Panc1 (cell line): Measurements from ENCODE around the gene RAX2.

Experiments used
- POLR2AphosphoS5 ChIP-seq: IDR thresholded peaks from 2 replicates; pipeline ENCODE4 v1.6.1; 2012; ENCODE audit warnings: mild to moderate bottlenecking, low read depth, low read length, moderate library complexity
- SIN3A ChIP-seq: IDR thresholded peaks from 2 replicates; pipeline ENCODE4 v1.6.1; 2012; ENCODE audit warnings: low read depth, mild to moderate bottlenecking, low read length, moderate library complexity, borderline replicate concordance; ENCODE audit not compliant: insufficient read depth
- TCF7L2 ChIP-seq: IDR thresholded peaks from 2 replicates; pipeline ENCODE4 v1.6.1; 2011; ENCODE audit warnings: mild to moderate bottlenecking, low read depth, low read length, inconsistent platforms
- TF ChIP-seq, protein P1 (sequence below): fragments of 450-650 bp; IDR thresholded peaks from 2 replicates; pipeline ENCODE4 v1.5.1; 2017; ENCODE audit warnings: mild to moderate bottlenecking
- TF ChIP-seq, protein P2 (sequence below), 2 experiments: IDR thresholded peaks; 2 replicates each; pipeline ENCODE4 v1.6.1; 2011 to 2012; ENCODE audit warnings: low read depth in 2 of 2, control low read depth in 1 of 2, low read length in 1 of 2, mild to moderate bottlenecking in 1 of 2, moderate library complexity in 1 of 2; ENCODE audit not compliant: insufficient read depth in 1 of 2

DNA sequence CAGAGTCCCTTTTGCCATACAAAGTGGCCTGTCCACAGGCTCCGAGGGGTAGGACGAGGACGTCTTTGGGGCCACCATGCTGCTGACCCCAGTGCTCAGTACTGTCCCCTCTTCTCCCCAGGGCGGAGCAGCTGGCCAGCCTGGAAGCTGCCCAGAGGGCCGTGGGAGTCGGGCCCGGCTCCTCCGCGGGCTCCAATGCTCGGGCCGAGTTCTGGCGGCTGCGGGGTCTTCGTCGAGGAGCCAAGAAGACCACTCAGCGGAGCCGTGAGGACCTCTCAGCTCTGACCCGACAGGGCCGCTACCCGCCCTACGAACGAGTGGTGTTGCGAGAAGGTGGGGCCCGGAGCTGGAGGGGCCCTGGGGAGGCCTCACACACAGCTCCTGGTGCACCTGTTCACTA, 31.6 kb downstream of the RAX2 start:
- TF ChIP-seq TCF7L2 = no peak
- TF ChIP-seq, protein P1, sequence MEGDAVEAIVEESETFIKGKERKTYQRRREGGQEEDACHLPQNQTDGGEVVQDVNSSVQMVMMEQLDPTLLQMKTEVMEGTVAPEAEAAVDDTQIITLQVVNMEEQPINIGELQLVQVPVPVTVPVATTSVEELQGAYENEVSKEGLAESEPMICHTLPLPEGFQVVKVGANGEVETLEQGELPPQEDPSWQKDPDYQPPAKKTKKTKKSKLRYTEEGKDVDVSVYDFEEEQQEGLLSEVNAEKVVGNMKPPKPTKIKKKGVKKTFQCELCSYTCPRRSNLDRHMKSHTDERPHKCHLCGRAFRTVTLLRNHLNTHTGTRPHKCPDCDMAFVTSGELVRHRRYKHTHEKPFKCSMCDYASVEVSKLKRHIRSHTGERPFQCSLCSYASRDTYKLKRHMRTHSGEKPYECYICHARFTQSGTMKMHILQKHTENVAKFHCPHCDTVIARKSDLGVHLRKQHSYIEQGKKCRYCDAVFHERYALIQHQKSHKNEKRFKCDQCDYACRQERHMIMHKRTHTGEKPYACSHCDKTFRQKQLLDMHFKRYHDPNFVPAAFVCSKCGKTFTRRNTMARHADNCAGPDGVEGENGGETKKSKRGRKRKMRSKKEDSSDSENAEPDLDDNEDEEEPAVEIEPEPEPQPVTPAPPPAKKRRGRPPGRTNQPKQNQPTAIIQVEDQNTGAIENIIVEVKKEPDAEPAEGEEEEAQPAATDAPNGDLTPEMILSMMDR = no peak
- TF ChIP-seq POLR2AphosphoS5 = no peak
- no peak for TF ChIP-seq SIN3A
- TF ChIP-seq, protein P2, sequence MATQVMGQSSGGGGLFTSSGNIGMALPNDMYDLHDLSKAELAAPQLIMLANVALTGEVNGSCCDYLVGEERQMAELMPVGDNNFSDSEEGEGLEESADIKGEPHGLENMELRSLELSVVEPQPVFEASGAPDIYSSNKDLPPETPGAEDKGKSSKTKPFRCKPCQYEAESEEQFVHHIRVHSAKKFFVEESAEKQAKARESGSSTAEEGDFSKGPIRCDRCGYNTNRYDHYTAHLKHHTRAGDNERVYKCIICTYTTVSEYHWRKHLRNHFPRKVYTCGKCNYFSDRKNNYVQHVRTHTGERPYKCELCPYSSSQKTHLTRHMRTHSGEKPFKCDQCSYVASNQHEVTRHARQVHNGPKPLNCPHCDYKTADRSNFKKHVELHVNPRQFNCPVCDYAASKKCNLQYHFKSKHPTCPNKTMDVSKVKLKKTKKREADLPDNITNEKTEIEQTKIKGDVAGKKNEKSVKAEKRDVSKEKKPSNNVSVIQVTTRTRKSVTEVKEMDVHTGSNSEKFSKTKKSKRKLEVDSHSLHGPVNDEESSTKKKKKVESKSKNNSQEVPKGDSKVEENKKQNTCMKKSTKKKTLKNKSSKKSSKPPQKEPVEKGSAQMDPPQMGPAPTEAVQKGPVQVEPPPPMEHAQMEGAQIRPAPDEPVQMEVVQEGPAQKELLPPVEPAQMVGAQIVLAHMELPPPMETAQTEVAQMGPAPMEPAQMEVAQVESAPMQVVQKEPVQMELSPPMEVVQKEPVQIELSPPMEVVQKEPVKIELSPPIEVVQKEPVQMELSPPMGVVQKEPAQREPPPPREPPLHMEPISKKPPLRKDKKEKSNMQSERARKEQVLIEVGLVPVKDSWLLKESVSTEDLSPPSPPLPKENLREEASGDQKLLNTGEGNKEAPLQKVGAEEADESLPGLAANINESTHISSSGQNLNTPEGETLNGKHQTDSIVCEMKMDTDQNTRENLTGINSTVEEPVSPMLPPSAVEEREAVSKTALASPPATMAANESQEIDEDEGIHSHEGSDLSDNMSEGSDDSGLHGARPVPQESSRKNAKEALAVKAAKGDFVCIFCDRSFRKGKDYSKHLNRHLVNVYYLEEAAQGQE (IDR thresholded peaks at IDR 0.05; ENCODE audit: insufficient read depth in 1 of 2, low read depth in 2 of 2, low read length in 1 of 2) = no peak
